Subcutaneous adipose tissue (tissue), 4 donors: ENCODE data around the gene POU2F1. TPM values are rescaled to one million over a fixed set of nuclear protein-coding genes. Genes with fewer than 3 reads are reported as not detected.

ENCODE experiments used
- total RNA-seq, 4 donors: library from RNA; depleted of rRNA; stranded (reverse); fragments of >200 nt; gene quantifications; one replicate each; pipeline ENCODE4 v1.1.0, GENCODE V29; 2016
- TF ChIP-seq, protein P1 (sequence below): fragments of 450-650 bp; IDR thresholded peaks from one replicate; pipeline ENCODE4 v1.5.1; 2016; ENCODE audit warnings: low read depth, mild to moderate bottlenecking, control low read depth, antibody characterized with exemption, moderate library complexity

Gene POU2F1
- total RNA-seq, 4 donors from 2014 or later: 17.1 to 40.6 (median 20.5) TPM

DNA sequence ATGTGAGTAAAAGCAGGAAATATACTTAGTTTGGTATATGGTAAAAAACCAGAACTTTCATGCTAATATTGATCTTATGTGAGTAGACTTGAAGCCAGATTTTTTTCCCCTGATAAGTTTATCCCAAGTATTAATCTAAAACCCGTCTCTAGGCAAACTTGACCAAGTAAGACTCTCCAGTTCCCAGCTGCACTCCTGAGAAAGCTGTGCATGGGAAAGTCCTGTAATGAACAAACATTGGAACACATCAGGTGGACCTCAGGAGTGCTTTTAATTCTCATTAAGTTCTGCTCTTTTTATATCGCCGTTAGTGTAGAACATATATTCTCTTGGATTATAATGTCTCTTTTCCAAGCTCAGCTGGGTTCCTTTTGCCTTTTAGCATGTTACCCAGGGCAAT, 192.6 kb downstream of the POU2F1 start:
- TF ChIP-seq, protein P1, sequence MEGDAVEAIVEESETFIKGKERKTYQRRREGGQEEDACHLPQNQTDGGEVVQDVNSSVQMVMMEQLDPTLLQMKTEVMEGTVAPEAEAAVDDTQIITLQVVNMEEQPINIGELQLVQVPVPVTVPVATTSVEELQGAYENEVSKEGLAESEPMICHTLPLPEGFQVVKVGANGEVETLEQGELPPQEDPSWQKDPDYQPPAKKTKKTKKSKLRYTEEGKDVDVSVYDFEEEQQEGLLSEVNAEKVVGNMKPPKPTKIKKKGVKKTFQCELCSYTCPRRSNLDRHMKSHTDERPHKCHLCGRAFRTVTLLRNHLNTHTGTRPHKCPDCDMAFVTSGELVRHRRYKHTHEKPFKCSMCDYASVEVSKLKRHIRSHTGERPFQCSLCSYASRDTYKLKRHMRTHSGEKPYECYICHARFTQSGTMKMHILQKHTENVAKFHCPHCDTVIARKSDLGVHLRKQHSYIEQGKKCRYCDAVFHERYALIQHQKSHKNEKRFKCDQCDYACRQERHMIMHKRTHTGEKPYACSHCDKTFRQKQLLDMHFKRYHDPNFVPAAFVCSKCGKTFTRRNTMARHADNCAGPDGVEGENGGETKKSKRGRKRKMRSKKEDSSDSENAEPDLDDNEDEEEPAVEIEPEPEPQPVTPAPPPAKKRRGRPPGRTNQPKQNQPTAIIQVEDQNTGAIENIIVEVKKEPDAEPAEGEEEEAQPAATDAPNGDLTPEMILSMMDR: no peak

DNA sequence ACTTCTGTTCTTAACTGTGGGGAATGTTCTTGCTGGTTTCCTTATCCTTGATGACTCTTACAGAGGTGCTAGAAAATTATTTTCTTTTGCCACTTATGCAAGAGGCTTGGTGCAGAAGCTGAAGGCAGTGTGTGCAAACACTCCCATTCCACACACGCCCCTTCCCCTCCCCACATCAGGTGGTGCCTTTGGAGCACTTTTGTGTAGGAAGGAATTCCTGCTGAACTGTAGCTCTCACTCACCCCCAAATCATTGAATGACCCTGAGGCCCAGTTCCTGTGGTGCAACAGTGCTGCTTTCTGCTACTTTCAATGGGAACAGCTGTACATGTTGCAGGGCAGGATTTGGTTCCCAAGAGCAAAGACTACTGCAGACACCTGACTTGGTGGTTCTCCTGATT, 195.8 kb downstream of the POU2F1 start:
- TF ChIP-seq, protein P1: no peak

- TF ChIP-seq, protein P1: no peak
These were observed 197.7 kb downstream of the POU2F1 start for GRCh38 chr1:167418391-167418790.

DNA sequence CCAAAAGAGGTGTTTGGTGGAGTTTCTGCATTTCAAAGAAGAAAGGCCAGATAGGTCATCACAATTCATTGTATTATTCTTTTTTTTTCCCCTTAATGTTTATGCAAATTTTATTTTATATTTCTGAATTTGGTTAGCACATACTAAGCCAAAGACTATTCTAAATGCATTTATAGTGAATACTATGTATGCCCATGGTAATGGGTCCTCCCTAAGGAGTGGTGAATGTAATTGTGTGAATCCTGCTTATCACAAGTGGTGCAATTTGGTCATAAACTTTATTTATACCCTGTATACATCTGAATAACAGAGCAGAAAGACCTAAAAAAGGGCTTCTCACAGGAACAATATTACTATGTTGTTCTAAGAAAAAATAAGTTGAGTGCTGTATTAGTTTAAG, 198.6 kb downstream of the POU2F1 start:
- TF ChIP-seq, protein P1: no peak

- TF ChIP-seq, protein P1: no peak
These were observed 199.8 kb downstream of the POU2F1 start for GRCh38 chr1:167420510-167420909.

DNA sequence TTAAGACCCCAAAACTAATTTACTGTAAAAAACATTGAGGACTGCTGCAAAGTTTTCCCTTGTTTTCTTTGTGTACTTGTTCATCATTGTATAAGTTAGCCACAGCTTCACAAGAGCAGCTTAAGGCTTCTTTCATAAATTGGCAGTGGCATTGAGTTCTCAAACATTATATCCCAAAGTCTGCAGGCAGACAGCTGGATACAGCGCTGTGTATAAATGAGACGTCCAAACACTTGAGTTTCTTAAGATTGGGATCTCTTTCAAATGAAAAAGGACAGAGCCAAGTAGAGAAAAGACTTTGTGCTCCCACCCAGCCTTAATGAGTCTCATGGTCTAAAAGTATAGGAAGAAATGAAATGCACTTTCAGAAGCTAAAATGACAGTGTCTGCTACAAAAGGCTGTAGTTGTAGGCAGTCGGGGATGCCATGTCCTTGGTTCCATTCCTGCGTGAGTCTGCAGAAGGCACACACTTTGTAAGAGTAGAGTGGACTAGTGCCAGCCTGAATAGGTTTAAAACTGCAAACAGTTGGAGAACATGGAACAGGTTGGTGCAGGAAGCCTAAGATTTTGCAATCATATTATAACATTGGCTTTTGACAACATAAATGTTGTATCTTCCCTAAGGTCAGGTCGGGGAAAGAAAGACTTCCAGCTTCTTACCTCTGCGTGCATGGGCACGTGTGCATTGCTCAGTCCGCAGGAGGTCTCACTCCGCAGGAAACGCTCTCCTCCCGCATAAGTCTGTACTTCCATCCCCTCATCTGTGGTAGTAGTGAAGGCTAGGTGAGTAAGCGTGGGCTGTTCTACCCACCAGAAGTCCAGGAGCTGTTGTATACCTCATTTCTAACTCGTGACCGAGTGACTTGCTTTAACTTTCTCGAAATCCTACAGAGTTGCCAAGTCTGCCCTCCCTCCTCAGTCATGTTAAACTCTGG, 203.3 kb downstream of the POU2F1 start:
- TF ChIP-seq, protein P1: no peak

DNA sequence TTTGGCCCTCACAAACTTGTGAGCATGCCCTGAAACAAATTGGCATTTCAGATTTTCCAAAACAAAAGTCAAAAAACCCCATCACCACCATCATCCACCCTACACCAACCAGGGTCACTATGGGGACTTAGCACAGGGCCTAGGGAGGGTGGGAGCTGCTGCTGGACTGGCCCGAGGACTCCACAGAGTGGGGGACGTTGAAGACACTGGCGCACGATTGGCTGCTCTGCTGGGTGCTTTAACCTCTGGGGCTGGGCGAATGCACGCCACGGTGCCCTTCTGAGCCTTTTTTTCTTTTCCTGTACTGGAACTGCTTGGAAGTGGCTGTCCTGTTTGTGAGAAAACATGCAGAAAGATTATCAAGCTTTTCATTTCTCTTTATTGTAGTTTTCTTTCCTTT, 204.8 kb downstream of the POU2F1 start:
- TF ChIP-seq, protein P1: no peak
